ENCODE data around the gene EPS15.

GRCh38 chr1:51499694-51500093 is 19.4 kb downstream of the EPS15 start:
- TF ChIP-seq, protein P1, sequence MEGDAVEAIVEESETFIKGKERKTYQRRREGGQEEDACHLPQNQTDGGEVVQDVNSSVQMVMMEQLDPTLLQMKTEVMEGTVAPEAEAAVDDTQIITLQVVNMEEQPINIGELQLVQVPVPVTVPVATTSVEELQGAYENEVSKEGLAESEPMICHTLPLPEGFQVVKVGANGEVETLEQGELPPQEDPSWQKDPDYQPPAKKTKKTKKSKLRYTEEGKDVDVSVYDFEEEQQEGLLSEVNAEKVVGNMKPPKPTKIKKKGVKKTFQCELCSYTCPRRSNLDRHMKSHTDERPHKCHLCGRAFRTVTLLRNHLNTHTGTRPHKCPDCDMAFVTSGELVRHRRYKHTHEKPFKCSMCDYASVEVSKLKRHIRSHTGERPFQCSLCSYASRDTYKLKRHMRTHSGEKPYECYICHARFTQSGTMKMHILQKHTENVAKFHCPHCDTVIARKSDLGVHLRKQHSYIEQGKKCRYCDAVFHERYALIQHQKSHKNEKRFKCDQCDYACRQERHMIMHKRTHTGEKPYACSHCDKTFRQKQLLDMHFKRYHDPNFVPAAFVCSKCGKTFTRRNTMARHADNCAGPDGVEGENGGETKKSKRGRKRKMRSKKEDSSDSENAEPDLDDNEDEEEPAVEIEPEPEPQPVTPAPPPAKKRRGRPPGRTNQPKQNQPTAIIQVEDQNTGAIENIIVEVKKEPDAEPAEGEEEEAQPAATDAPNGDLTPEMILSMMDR (IDR thresholded peaks at IDR 0.05 in 2 of 3, conservative IDR thresholded peaks at IDR 0.05 in 1 of 3; ENCODE audit: control insufficient read depth in 2 of 3, extremely low read depth in 1 of 3, insufficient read depth in 1 of 3, low read depth in 3 of 3, low read length in 3 of 3): no peak
- TF ChIP-seq ATF2 (IDR thresholded peaks at IDR 0.05; ENCODE audit: low read length) (no peak), JUND (IDR thresholded peaks at IDR 0.05; ENCODE audit: low read depth, low read length) (no peak), PKNOX1 (IDR thresholded peaks at IDR 0.05) (no peak), NR2F1 (conservative IDR thresholded peaks at IDR 0.05) (no peak), EZH2 (IDR thresholded peaks at IDR 0.05; ENCODE audit: borderline replicate concordance, control insufficient read depth, low read depth, low read length) (no peak), MTA2 (IDR thresholded peaks at IDR 0.05; ENCODE audit: low read depth) (no peak), FOS (IDR thresholded peaks at IDR 0.05; ENCODE audit: borderline replicate concordance, extremely low read depth, insufficient read length) (no peak), ZNF592 (IDR thresholded peaks at IDR 0.05) (no peak), TCF12 (IDR thresholded peaks at IDR 0.05; ENCODE audit: low read depth, low read length) (no peak)
